GM23338 (cell line): ENCODE data around the gene SRM. TPM values are rescaled to one million over a fixed set of nuclear protein-coding genes. Genes with fewer than 3 reads are reported as not detected.
A peak's percentile ranks its signal among the peaks of the same experiment; 100 is the strongest.

ENCODE experiments used
- ATAC-seq: fragments of 200-7000 bp; cut with Tn5 transposase; 3 replicates; pipeline ENCODE4 v1.9.1; 2020
- DNase-seq: peaks from one replicate; pipeline ENCODE4 v3.0.0-alpha.2; 2015; ENCODE audit warnings: low spot score
- H2AFZ ChIP-seq: fragments of 200-600 bp; sonication (generic); 2 replicates; pipeline ENCODE4 v1.8.0; 2016; ENCODE audit warnings: antibody characterized with exemption, mild to moderate bottlenecking, moderate library complexity
- H3F3A ChIP-seq: fragments of 200-600 bp; sonication (generic); replicated peaks from 2 replicates; pipeline ENCODE4 v1.8.0; 2017; ENCODE audit warnings: antibody characterized with exemption, mixed run types, low read depth
- H3K27ac ChIP-seq: fragments of 200-600 bp; sonication (generic); 2 replicates; pipeline ENCODE4 v1.6.1; 2016; ENCODE audit warnings: low read depth
- H3K27me3 ChIP-seq: fragments of 200-600 bp; sonication (generic); 2 replicates; pipeline ENCODE4 v1.8.0; 2016; ENCODE audit warnings: mild to moderate bottlenecking, mixed run types, moderate library complexity; ENCODE audit not compliant: insufficient read depth
- H3K36me3 ChIP-seq: fragments of 200-600 bp; sonication (generic); 2 replicates; pipeline ENCODE4 v1.8.0; 2016; ENCODE audit warnings: mild to moderate bottlenecking; ENCODE audit not compliant: insufficient read depth
- H3K4me1 ChIP-seq: fragments of 200-600 bp; sonication (generic); 2 replicates; pipeline ENCODE4 v1.8.0; 2016; ENCODE audit warnings: mild to moderate bottlenecking, moderate library complexity; ENCODE audit not compliant: insufficient read depth
- H3K4me2 ChIP-seq: fragments of 200-600 bp; sonication (generic); 2 replicates; pipeline ENCODE4 v1.7.1; 2017; ENCODE audit warnings: mixed run types
- H3K4me3 ChIP-seq: fragments of 200-600 bp; sonication (generic); 2 replicates; pipeline ENCODE4 v1.6.1; 2016; ENCODE audit warnings: mixed run types
- H3K79me2 ChIP-seq: fragments of 200-600 bp; sonication (generic); replicated peaks from 2 replicates; pipeline ENCODE4 v1.8.0; 2017; ENCODE audit warnings: mild to moderate bottlenecking; ENCODE audit not compliant: insufficient read depth
- H3K9me2 ChIP-seq: fragments of 200-600 bp; sonication (generic); 2 replicates; pipeline ENCODE4 v1.8.0; 2017; ENCODE audit not compliant: insufficient read depth
- H4K20me1 ChIP-seq: fragments of 200-600 bp; sonication (generic); replicated peaks from 2 replicates; pipeline ENCODE4 v1.8.0; 2017; ENCODE audit warnings: mild to moderate bottlenecking; ENCODE audit not compliant: insufficient read depth
- H3K27ac Mint-ChIP-seq: 2 replicates; pipeline ENCODE4 v1.8.0; 2020; ENCODE audit warnings: inconsistent platforms, mild to moderate bottlenecking, moderate library complexity, mixed read lengths
- H3K27me3 Mint-ChIP-seq: 3 replicates; pipeline ENCODE4 v1.8.0; 2022; ENCODE audit warnings: low read depth, mild to moderate bottlenecking, moderate library complexity, mixed read lengths, inconsistent platforms; ENCODE audit not compliant: insufficient read depth, poor library complexity
- H3K36me3 Mint-ChIP-seq: 3 replicates; pipeline ENCODE4 v1.8.0; 2021; ENCODE audit warnings: low read depth, mild to moderate bottlenecking, inconsistent platforms, moderate library complexity, mixed read lengths
- H3K4me1 Mint-ChIP-seq: 3 replicates; pipeline ENCODE4 v1.8.0; 2020; ENCODE audit warnings: mild to moderate bottlenecking, inconsistent platforms, mixed read lengths
- H3K4me3 Mint-ChIP-seq: 3 replicates; pipeline ENCODE4 v1.8.0; 2021; ENCODE audit warnings: moderate library complexity, mild to moderate bottlenecking, inconsistent platforms, mixed read lengths
- H3K9me3 Mint-ChIP-seq: 3 replicates; pipeline ENCODE4 v1.8.0; 2020; ENCODE audit warnings: moderate library complexity, mild to moderate bottlenecking, inconsistent platforms, mixed read lengths
- CREB1 ChIP-seq: fragments of 250-450 bp; sonication (Bioruptor Pico); IDR thresholded peaks from 2 replicates; pipeline ENCODE4 v1.5.0; 2020; ENCODE audit warnings: low read depth, mild to moderate bottlenecking, moderate library complexity
- EZH2 ChIP-seq: fragments of 200-600 bp; sonication (generic); IDR thresholded peaks from one replicate; pipeline ENCODE4 v1.8.0; 2017; ENCODE audit warnings: antibody characterized with exemption, mild to moderate bottlenecking, low read depth; ENCODE audit not compliant: unreplicated experiment
- EZH2phosphoT487 ChIP-seq: fragments of 200-600 bp; sonication (generic); IDR thresholded peaks from one replicate; pipeline ENCODE4 v1.8.1; 2018; ENCODE audit warnings: antibody characterized with exemption; ENCODE audit not compliant: unreplicated experiment
- JUNB ChIP-seq: IDR thresholded peaks from one replicate; pipeline ENCODE4 v1.6.1; 2016; ENCODE audit warnings: antibody characterized with exemption; ENCODE audit not compliant: unreplicated experiment
- NANOG ChIP-seq: IDR thresholded peaks from 2 replicates; pipeline ENCODE4 v1.6.1; 2016; ENCODE audit warnings: antibody characterized with exemption, borderline replicate concordance
- POLR2AphosphoS5 ChIP-seq: IDR thresholded peaks from 2 replicates; pipeline ENCODE4 v1.6.1; 2016; ENCODE audit warnings: antibody characterized with exemption, low read depth
- STAT1 ChIP-seq: IDR thresholded peaks from one replicate; pipeline ENCODE4 v1.6.1; 2016; ENCODE audit warnings: antibody characterized with exemption; ENCODE audit not compliant: unreplicated experiment
- ZNF114 ChIP-seq: fragments of 250-450 bp; sonication (Bioruptor Pico); IDR thresholded peaks from 2 replicates; pipeline ENCODE4 v1.5.0; 2020; ENCODE audit warnings: mild to moderate bottlenecking, moderate library complexity
- ZNF331 ChIP-seq: fragments of 250-450 bp; sonication (Bioruptor Pico); IDR thresholded peaks from 2 replicates; pipeline ENCODE4 v1.5.0; 2020; ENCODE audit warnings: low read depth, mild to moderate bottlenecking, moderate library complexity
- polyA plus RNA-seq: library from polyadenylated mRNA; unstranded; fragments of >200 nt; fragmentation: Nextera tagmentation; extraction: Ambion mirVana; gene quantifications from 2 replicates; pipeline ENCODE4 v1.2.1, GENCODE V29; 2016
- total RNA-seq: library from RNA; depleted of rRNA; stranded (reverse); fragments of >200 nt; shearing (Covaris generic); gene quantifications from 2 replicates; pipeline ENCODE4 v1.2.3, GENCODE V29; 2014
- TF ChIP-seq, protein P1 (sequence below): IDR thresholded peaks from 2 replicates; pipeline ENCODE4 v1.6.1; 2016; ENCODE audit warnings: antibody characterized with exemption
- TF ChIP-seq, protein P2 (sequence below): fragments of 250-450 bp; sonication (Bioruptor Pico); IDR thresholded peaks from 2 replicates; pipeline ENCODE4 v1.5.0; 2020; ENCODE audit warnings: mild to moderate bottlenecking, moderate library complexity
- TF ChIP-seq, protein P3 (sequence below): IDR thresholded peaks from one replicate; pipeline ENCODE4 v1.6.1; 2018; ENCODE audit warnings: antibody characterized with exemption; ENCODE audit not compliant: unreplicated experiment
- TF ChIP-seq, protein P4 (sequence below), 2 experiments: fragments of 200-600 bp in 1 of 2; sonication (generic) in 1 of 2; conservative IDR thresholded peaks; 2 replicates each; pipeline versions ENCODE4 v1.5.1 to v1.6.1; 2016 to 2017; ENCODE audit warnings: antibody characterized with exemption in 2 of 2, low read depth in 2 of 2, mild to moderate bottlenecking in 2 of 2, moderate library complexity in 1 of 2

The SRM gene
- total and polyA plus RNA-seq, 2 experiments from 2014 or later, result 170 to 253 TPM

DNA sequence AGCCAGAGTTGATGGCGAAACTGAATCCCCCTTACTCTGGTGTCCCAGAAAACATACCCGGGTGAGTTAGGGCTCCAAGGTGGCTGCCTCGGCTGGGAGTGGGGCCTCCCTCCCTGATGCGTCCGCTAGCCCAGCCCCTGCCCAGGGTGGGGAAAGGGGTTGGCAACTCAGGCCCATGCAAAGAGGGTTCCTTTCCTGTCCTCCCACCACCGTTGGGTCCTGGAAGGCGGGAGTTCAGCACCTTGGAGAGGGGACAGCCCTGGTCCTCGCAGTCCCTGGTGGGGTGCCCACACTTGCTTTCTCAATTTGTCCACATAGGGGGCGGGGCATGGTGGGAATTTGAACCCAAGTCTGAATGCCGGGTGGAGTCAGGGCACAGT, 6.1 kb downstream of the SRM start:
- TF ChIP-seq EZH2 (no peak), NANOG (no peak), CREB1 (CRISPR knock-in tag) (no peak), ZNF114 (CRISPR knock-in tag) (no peak), EZH2phosphoT487 (no peak), JUNB (no peak), STAT1 (no peak), ZNF331 (no peak), POLR2AphosphoS5 (peak; percentile 33; the same call in 1 of the 2 replicates)
- TF ChIP-seq, protein P1, sequence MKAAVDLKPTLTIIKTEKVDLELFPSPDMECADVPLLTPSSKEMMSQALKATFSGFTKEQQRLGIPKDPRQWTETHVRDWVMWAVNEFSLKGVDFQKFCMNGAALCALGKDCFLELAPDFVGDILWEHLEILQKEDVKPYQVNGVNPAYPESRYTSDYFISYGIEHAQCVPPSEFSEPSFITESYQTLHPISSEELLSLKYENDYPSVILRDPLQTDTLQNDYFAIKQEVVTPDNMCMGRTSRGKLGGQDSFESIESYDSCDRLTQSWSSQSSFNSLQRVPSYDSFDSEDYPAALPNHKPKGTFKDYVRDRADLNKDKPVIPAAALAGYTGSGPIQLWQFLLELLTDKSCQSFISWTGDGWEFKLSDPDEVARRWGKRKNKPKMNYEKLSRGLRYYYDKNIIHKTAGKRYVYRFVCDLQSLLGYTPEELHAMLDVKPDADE, result no peak
- TF ChIP-seq, protein P2, sequence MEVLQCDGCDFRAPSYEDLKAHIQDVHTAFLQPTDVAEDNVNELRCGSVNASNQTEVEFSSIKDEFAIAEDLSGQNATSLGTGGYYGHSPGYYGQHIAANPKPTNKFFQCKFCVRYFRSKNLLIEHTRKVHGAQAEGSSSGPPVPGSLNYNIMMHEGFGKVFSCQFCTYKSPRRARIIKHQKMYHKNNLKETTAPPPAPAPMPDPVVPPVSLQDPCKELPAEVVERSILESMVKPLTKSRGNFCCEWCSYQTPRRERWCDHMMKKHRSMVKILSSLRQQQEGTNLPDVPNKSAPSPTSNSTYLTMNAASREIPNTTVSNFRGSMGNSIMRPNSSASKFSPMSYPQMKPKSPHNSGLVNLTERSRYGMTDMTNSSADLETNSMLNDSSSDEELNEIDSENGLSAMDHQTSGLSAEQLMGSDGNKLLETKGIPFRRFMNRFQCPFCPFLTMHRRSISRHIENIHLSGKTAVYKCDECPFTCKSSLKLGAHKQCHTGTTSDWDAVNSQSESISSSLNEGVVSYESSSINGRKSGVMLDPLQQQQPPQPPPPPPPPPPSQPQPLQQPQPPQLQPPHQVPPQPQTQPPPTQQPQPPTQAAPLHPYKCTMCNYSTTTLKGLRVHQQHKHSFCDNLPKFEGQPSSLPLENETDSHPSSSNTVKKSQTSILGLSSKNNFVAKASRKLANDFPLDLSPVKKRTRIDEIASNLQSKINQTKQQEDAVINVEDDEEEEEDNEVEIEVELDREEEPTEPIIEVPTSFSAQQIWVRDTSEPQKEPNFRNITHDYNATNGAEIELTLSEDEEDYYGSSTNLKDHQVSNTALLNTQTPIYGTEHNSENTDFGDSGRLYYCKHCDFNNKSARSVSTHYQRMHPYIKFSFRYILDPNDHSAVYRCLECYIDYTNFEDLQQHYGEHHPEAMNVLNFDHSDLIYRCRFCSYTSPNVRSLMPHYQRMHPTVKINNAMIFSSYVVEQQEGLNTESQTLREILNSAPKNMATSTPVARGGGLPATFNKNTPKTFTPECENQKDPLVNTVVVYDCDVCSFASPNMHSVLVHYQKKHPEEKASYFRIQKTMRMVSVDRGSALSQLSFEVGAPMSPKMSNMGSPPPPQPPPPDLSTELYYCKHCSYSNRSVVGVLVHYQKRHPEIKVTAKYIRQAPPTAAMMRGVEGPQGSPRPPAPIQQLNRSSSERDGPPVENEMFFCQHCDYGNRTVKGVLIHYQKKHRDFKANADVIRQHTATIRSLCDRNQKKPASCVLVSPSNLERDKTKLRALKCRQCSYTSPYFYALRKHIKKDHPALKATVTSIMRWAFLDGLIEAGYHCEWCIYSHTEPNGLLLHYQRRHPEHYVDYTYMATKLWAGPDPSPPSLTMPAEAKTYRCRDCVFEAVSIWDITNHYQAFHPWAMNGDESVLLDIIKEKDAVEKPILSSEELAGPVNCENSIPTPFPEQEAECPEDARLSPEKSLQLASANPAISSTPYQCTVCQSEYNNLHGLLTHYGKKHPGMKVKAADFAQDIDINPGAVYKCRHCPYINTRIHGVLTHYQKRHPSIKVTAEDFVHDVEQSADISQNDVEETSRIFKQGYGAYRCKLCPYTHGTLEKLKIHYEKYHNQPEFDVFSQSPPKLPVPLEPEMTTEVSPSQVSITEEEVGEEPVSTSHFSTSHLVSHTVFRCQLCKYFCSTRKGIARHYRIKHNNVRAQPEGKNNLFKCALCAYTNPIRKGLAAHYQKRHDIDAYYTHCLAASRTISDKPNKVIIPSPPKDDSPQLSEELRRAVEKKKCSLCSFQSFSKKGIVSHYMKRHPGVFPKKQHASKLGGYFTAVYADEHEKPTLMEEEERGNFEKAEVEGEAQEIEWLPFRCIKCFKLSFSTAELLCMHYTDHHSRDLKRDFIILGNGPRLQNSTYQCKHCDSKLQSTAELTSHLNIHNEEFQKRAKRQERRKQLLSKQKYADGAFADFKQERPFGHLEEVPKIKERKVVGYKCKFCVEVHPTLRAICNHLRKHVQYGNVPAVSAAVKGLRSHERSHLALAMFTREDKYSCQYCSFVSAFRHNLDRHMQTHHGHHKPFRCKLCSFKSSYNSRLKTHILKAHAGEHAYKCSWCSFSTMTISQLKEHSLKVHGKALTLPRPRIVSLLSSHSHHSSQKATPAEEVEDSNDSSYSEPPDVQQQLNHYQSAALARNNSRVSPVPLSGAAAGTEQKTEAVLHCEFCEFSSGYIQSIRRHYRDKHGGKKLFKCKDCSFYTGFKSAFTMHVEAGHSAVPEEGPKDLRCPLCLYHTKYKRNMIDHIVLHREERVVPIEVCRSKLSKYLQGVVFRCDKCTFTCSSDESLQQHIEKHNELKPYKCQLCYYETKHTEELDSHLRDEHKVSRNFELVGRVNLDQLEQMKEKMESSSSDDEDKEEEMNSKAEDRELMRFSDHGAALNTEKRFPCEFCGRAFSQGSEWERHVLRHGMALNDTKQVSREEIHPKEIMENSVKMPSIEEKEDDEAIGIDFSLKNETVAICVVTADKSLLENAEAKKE (CRISPR knock-in tag), result no peak
- TF ChIP-seq, protein P3, sequence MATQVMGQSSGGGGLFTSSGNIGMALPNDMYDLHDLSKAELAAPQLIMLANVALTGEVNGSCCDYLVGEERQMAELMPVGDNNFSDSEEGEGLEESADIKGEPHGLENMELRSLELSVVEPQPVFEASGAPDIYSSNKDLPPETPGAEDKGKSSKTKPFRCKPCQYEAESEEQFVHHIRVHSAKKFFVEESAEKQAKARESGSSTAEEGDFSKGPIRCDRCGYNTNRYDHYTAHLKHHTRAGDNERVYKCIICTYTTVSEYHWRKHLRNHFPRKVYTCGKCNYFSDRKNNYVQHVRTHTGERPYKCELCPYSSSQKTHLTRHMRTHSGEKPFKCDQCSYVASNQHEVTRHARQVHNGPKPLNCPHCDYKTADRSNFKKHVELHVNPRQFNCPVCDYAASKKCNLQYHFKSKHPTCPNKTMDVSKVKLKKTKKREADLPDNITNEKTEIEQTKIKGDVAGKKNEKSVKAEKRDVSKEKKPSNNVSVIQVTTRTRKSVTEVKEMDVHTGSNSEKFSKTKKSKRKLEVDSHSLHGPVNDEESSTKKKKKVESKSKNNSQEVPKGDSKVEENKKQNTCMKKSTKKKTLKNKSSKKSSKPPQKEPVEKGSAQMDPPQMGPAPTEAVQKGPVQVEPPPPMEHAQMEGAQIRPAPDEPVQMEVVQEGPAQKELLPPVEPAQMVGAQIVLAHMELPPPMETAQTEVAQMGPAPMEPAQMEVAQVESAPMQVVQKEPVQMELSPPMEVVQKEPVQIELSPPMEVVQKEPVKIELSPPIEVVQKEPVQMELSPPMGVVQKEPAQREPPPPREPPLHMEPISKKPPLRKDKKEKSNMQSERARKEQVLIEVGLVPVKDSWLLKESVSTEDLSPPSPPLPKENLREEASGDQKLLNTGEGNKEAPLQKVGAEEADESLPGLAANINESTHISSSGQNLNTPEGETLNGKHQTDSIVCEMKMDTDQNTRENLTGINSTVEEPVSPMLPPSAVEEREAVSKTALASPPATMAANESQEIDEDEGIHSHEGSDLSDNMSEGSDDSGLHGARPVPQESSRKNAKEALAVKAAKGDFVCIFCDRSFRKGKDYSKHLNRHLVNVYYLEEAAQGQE, result peak; percentile 90
- TF ChIP-seq, protein P4, sequence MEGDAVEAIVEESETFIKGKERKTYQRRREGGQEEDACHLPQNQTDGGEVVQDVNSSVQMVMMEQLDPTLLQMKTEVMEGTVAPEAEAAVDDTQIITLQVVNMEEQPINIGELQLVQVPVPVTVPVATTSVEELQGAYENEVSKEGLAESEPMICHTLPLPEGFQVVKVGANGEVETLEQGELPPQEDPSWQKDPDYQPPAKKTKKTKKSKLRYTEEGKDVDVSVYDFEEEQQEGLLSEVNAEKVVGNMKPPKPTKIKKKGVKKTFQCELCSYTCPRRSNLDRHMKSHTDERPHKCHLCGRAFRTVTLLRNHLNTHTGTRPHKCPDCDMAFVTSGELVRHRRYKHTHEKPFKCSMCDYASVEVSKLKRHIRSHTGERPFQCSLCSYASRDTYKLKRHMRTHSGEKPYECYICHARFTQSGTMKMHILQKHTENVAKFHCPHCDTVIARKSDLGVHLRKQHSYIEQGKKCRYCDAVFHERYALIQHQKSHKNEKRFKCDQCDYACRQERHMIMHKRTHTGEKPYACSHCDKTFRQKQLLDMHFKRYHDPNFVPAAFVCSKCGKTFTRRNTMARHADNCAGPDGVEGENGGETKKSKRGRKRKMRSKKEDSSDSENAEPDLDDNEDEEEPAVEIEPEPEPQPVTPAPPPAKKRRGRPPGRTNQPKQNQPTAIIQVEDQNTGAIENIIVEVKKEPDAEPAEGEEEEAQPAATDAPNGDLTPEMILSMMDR (conservative IDR thresholded peaks at IDR 0.05; ENCODE audit: low read depth in 2 of 2), result no peak
- ATAC-seq (peak; percentile 75), DNase-seq (peak; percentile 83)
- H2AFZ ChIP-seq, result no peak overlapping the region
- Mint-ChIP-seq H3K4me1 (peaks cover 27% of the 10 kb centered on the region), H3K9me3 (no peaks in the 10 kb centered on the region; the same call in 2 of the 3 replicates), H3K27ac (no peak overlapping the region), H3K36me3 (peaks cover 40% of the 10 kb centered on the region), H3K27me3 (peaks cover 22% of the 10 kb centered on the region), H3K4me3 (no peak overlapping the region)
- 0 out of 2 replicates have a peak overlapping the region, but pooled peaks have one; percentile 76 for H3K27ac ChIP-seq
- peaks cover 4% of the 10 kb centered on the region; the same call in 1 of the 2 replicates for H3K36me3 ChIP-seq
- H3K79me2 ChIP-seq, result peaks cover 12% of the 10 kb centered on the region
- peaks cover 3% of the 10 kb centered on the region for H4K20me1 ChIP-seq
- no peaks in the 10 kb centered on the region for H3K27me3 ChIP-seq
- no peaks in the 10 kb centered on the region for H3K9me2 ChIP-seq
- peak overlapping the region; percentile 67; the same call in 1 of the 2 replicates for H3K4me2 ChIP-seq
- H3K4me1 ChIP-seq, result peaks cover 10% of the 10 kb centered on the region
- peaks cover 26% of the 10 kb centered on the region for H3F3A ChIP-seq
- no peak overlapping the region for H3K4me3 ChIP-seq
